ENCODE measurements around the gene SHANK2.

SHANK2 gene

GRCh38 chr11:71268706-71269321 is 16.4 kb upstream of the SHANK2 start:
- DNase-seq = no peak

- DNase-seq = no peak
Observed at GRCh38 chr11:71267807-71268421, 15.5 kb upstream of the SHANK2 start.

- DNase-seq = no peak
Observed at GRCh38 chr11:71266114-71266833, 13.9 kb upstream of the SHANK2 start.

GRCh38 chr11:71265559-71266092 is 13.2 kb upstream of the SHANK2 start:
- no peak for DNase-seq

- DNase-seq = no peak
Observed at GRCh38 chr11:71263386-71263785, 11.0 kb upstream of the SHANK2 start.

GRCh38 chr11:71255800-71256479 is 3.6 kb upstream of the SHANK2 start:
- no peak for DNase-seq

GRCh38 chr11:71255323-71255722 is 2.9 kb upstream of the SHANK2 start:
- DNase-seq = no peak

- DNase-seq = no peak
Observed at GRCh38 chr11:71253794-71254193, 1.4 kb upstream of the SHANK2 start.

GRCh38 chr11:71252770-71253730 is 673 bp upstream of the SHANK2 start:
- no peak for DNase-seq

- DNase-seq = no peak
Observed at GRCh38 chr11:71251761-71252268, 562 bp downstream of the SHANK2 start.

- no peak for DNase-seq
Observed at GRCh38 chr11:71251151-71251721, 1.1 kb downstream of the SHANK2 start.

GRCh38 chr11:71250523-71251150 is 1.7 kb downstream of the SHANK2 start:
- DNase-seq = no peak

- no peak for DNase-seq
Observed at GRCh38 chr11:71249301-71249700, 3.1 kb downstream of the SHANK2 start.

- DNase-seq = no peak
Observed at GRCh38 chr11:71248656-71249055, 3.7 kb downstream of the SHANK2 start.

GRCh38 chr11:71248251-71248570 is 4.2 kb downstream of the SHANK2 start:
- DNase-seq = no peak

- no peak for DNase-seq
Observed at GRCh38 chr11:71247551-71248250, 4.7 kb downstream of the SHANK2 start.

- DNase-seq = no peak
Observed at GRCh38 chr11:71246559-71246958, 5.8 kb downstream of the SHANK2 start.

GRCh38 chr11:71245601-71246391 is 6.6 kb downstream of the SHANK2 start:
- no peak for DNase-seq

GRCh38 chr11:71244116-71244810 is 8.1 kb downstream of the SHANK2 start:
- DNase-seq = no peak
